CD4-positive, alpha-beta T cell treated with Interleukin-6 for 4 hours (primary cell): Measurements from ENCODE around the gene RAB7A.
"Not testable (repeated sequence)": the region's sequence is repeated elsewhere in the genome, so short reads cannot be mapped to it uniquely, and the experiment has no call there.

ENCODE experiments used
- DNase-seq: peaks from one replicate; pipeline ENCODE4 v3.0.0-alpha.2; 2020; ENCODE audit warnings: mixed read lengths

RAB7A gene

DNA sequence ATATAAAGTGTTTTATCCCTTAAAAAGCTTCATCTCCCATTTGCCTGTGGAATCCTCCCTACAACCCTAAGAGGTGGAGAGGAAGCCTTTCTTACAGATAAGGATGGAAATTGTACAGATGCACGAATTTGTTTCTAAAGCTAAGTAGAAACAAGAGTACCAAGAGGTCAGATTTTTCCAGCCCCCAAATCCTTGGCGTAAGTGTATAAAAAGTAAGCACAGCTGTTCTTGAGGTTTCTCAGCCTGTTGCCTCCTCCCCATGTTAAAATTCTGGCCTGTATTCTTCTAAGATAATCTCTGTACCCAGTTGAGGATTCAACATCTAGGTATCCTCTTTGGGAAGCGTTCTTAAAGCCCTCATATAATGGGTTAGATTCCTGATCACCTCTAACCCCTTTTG is 34.9 kb downstream of the RAB7A start:
- DNase-seq: no peak

DNA sequence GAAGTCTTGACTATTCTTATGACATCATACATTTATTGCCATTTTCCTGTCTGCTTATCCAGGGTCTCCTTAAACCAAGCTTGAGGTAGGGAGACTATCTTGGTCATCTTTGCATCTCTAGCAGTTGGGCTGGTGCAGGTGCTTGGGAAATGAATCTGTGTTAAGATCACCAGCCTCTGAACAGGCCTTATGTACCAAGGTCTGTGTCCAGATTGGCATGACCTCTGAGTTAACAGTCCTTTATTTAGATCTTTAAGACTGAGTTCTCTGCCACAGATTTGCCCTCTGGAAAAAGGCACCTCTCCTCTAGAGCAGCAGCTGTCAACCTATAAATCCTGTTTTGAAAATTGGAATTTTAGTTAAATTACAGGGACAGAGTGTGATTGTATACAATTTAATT is 35.4 kb downstream of the RAB7A start:
- DNase-seq: no peak

- DNase-seq: no peak
Measured at GRCh38 chr3:128763967-128764366, 38.0 kb downstream of the RAB7A start.

GRCh38 chr3:128764863-128765262 is 38.9 kb downstream of the RAB7A start:
- no peak for DNase-seq

DNA sequence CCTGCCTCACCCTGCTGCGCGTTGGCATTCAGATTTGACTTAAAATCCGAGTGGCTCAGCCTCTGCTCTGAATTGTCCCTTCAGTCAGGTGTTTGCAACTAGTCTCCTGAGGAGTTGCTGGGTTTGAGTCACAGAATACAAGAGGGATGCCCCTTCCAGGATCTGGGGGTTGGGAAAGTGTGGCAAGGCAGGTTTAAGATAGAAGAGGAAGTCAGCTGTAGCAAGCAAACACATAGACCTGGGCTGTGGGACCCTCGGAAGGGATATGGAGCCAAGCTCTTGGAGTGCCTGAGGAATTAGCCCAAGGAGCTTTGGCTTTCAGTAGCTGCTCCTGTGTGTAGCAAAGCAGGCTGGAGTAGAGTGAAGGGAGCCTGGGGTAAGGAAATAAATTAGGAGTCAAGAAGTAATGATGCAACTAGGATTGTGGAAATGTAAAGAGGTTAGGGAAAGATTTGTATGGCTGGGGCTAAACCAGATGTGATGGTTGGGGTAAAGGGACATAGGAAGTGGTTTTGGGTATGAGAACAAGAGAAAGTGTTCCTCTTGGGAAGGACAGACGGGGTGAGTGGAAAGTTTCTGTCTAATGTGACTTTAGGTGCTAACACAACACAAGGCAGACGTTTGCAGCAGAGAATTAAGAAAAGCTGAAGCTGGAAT is 41.2 kb downstream of the RAB7A start:
- DNase-seq: no peak

DNA sequence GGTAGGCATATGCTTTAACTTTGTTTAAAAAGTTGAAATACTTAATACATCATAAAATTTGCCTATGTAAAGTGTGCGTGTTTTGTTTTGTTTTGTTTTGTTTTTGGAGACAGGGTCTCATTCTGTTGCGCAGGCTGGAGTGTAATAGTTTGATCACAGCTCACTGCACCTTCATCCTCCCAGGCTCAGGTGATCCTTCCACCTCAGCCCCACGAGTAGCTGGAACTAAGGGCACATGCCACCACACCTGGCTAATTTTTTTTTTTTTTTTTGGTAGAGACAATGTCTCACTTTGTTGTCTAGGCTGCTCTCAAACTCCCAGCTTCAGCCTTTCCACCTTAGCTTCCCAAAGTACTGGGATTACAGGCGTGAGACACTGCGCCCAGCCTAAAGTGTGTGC is 42.5 kb downstream of the RAB7A start:
- DNase-seq: no peak

DNA sequence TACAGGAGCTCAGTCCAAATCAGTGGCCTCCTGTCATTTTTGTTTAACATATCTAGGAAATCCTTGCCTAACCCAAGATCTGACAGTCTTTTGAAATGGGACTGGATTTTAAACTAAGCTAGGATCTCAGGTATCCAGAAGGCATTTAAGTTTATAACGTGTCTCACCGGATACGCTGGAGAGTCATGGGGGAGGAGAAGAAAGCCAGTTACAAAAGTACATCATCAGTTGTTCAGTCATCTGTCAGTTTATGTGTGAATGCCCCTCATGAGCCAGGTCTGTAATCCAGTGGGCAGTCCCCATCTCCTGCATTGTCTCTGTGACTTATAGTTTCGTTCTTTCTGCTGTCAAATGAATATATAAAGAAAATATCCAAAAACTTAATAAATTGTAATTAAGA is 44.4 kb downstream of the RAB7A start:
- no peak for DNase-seq

- DNase-seq: not testable (repeated sequence)
Measured at GRCh38 chr3:128773189-128773588, 47.2 kb downstream of the RAB7A start.

DNA sequence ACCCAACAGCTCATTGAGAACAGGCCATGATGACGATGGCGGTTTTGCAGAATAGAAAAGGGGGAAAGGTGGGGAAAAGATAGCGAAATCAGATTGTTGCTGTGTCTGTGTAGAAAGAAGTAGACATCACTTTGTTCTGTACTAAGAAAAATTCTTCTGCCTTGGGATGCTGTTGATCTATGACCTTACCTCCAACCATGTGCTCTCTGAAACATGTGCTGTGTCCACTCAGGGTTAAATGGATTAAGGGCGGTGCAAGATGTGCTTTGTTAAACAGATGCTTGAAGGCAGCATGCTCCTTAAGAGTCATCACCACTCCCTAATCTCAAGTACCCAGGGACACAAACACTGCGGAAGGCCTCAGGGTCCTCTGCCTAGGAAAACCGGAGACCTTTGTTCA is 47.6 kb downstream of the RAB7A start:
- not testable (repeated sequence) for DNase-seq

- DNase-seq: no peak
Measured at GRCh38 chr3:128775241-128775640, 49.3 kb downstream of the RAB7A start.

- no peak for DNase-seq
Measured at GRCh38 chr3:128775906-128776542, 50.0 kb downstream of the RAB7A start.

DNA sequence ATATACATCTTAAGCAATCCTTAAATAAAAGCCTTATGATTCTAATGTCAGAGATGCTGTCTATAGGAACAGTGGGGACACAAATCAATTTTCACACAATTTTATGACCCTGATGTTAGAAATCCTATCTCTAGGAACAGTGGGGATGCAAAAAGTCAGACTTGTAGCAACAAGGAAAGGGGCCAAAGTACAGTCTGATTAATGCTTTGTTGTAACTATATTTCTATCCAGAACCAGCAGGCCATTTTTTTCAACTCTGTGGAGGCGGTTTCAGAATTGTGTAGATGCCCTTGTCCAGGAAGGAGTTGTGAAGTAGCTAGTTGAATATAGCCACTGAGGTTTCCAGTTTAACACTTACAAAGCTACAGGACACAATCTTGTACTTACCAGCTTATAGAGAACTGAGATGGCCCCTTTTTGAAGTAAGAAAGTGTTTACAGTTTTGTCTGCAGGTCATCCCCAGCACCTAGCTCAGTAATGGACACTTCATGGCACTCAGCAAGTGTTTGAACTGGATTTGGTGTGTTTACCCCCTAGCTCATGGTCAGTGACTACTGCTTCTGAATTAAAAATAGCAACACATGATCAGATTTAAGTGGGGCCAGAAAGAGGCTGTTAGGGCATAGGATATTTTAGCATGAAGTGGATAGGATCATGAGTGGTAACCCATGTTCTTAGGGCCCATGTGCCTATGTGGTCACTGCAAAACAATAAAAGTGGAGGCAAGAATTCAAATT is 54.3 kb downstream of the RAB7A start:
- no peak for DNase-seq

DNA sequence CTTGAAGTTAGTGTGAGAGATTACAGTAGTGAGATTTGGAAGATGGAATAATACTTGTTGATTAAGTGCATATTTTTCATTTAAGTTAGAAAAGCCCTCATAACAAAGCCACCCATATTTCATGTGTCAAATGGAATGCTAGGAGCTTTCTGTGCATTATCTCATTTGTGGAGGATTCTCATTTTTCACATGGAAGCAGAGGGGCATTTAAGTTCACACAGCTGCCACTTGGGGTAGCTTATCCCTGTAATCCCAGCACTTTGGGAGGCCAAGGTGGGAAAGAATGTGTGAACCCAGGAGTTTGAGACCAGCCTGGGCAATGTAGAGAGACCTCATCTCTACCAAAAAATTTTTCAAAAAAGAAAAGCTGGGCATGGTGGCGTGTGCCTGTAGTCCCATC is 55.2 kb downstream of the RAB7A start:
- no peak for DNase-seq

DNA sequence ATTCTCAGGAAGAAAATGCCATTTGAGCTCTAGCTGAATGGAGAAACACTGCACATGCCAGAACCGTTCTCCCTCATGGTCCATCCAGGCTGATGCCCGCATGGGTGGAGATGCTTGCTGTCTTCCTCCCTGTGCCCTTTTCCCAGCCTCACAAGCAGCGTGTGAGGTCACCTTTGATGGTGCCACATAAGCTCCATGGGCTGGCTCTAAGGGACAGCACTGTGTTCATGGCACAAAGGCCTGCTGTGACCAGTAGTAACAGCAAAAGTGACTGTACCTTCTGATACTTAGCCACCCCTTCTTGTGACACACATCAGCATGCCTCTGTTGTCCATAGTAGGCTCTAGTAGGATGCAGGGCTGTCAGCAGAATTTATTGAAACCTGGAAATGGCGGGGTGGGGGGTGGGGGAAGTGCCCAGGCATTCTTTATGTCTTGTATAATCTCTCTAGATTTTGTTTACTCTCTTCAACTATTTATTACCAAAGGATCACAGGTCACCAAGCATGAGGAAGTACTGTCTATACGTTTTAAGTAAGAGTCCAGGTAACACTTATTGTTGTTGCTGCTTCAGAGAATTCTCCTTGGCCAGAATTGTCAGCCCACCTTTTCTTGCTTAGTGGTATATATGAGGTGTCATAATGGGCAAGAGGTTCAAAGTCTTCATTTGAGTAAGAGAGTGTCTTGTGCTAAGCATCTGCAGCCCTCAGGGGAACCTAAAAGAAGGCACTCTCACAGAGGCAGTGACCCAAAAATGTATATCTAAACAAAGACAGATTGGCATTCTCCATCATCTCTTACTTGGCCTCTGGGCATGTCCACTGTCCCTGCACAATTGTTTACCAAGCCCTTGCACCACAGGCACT is 56.5 kb downstream of the RAB7A start:
- no peak for DNase-seq

DNA sequence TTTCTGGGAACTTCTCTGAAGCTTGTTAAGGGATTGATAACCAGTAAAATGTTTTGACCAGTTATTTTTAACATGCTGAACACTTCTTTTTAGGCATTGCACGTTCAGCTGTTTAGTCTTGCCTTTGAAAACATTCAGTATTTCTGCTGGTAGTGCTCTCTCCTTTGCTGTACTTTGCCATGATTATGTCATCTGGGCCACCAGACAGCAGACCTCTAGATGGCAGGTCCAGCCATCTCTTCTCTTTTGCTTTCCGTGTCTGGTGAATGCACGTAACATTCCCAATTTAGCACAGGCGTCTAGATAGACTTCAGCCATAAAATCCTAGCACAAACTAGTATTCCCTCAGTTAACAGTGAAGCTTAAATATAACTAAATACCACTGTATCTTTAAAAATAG is 57.8 kb downstream of the RAB7A start:
- no peak for DNase-seq

- peak; percentile 78 for DNase-seq
Measured at GRCh38 chr3:128784232-128784631, 58.2 kb downstream of the RAB7A start.

GRCh38 chr3:128784843-128785242 is 58.9 kb downstream of the RAB7A start:
- no peak for DNase-seq

DNA sequence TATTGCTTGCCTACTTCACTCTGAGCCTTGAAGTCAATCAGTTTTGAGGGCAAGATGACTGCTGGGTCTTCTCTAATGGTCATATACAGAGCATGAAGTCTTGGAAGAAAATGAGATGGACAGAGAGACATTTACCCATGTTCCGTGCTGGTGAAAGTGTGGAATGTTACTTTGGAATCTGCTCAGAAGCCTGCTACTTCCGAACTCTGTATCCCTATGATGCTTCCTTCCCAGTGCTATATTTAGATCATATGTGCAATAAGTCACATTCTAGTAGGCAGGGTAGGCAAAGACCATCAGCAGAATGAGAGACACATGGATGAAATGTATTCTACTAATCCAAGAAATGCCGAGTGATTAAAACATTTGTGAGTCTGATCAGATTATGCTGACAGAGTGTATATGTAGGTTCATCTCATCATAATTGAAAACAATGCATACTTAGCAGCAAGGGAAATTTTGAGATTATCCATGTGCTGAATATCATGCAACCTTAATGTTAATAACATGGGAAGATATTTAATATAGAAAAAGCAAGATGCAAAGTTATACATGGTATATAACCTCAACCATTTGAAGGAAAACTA is 60.5 kb downstream of the RAB7A start:
- DNase-seq: no peak

DNA sequence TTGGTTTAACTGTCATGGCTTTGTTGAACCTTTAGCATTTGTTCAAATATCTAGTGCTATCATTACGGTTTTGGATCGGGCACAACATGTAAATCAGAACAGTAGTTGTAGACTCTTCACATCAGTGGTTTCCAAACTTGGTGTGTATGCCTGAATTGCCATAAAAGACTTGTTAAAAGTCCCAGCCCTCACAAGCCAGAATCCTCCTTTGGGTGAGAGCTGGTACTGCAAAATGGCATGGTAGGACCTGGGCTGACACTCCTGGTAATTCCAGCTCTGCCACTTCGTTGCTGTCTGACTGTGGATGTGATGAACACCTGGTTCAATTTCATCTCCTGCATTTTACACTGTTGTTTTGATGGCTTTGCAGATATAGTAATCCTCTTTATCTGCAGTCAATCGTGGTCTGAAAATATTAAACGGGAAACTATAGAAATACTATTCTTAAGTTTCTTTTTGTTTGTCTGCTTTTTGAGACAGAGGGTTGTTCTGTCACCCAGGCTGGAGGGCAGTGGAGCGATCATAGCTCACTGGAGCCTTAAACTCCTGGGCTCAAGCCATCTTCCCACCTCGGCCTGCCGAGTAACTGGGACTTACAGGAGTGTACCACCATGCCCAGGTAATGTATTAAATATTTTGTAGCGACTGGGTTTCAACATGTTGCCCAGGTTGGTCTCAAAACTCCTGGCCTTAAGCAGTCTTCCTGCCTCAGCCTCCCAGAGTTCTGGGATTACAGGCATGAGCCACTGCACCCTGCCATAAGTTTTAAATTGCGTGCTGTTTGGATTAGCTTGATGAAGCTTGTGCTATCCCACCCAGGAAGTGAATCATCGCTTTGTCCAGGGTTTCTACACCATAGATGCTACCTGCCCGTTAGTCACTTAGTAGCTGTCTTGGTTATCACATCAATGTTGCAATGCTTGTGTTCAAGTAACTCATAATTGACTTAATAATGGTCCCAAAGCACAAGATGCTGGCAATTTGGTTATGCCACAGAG is 61.6 kb downstream of the RAB7A start:
- DNase-seq: peak; percentile 54

DNA sequence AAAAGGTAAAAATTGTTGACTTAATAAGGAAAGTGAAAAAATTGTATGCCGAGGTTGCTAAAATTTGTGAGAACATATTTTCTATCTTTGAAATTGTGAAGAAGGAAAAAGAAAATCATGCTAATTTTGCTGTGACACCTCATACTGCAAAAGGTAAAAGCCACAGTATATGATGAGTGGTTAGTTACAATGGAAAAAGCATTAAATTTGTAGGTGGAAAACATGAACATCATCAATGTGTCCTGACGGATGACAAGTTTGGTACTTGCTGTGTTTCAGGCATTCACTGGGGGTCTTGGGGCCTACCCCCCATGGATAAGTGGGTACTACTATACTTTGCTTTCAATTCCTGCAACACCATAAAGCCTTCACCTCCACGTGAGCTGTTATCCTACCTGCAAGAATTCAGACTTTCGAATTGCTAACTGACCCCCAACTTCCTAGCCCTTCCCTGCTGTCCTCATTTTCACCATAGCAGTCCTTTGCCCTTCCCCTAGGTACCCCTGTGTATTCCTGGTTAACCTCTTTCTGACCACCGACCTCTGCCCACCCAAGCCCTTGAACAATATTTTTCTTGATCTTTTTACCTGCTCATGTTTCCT is 62.4 kb downstream of the RAB7A start:
- no peak for DNase-seq
